ENCODE data around the gene KRTCAP3. TPM values are rescaled to one million over a fixed set of nuclear protein-coding genes. Genes with fewer than 3 reads are reported as not detected.

Gene KRTCAP3
- total RNA-seq, 1 donor from 2014 or later, result 18.8 TPM

DNA sequence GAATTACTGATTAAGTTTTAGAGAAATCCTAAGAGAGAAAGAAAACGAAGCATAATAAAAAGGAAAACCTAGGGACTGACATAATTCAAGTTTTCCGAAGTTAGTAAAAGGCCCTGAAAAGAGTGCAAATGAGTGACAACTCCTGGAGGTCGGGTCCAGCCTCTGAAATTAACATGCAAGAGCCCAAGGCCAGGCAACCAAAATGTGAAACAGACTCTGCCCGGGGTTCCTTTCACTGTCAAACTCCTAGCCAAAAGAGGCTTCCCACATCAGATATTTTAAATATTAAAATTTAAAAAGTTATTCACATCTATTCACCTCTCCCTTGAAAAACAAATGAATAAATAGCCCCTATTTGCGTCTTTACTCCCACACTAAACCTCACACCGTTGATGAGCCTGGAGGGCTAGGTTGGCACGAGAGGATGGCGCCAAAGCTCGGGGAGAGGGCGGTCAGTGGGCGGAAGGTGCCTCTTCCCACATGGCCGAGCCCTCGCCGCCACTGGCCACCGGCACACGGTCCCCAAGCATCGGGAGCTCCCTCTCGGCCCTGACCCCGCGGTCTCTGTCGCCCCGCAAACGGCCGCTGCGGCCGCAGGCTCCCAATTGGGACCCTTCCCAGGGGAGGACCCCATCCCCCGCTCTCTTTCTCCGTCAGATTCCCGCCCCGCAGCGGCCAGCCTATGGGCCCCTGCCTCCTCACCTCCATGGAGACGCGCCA lies 33.4 kb upstream of the KRTCAP3 start:
- TF ChIP-seq, protein P1, sequence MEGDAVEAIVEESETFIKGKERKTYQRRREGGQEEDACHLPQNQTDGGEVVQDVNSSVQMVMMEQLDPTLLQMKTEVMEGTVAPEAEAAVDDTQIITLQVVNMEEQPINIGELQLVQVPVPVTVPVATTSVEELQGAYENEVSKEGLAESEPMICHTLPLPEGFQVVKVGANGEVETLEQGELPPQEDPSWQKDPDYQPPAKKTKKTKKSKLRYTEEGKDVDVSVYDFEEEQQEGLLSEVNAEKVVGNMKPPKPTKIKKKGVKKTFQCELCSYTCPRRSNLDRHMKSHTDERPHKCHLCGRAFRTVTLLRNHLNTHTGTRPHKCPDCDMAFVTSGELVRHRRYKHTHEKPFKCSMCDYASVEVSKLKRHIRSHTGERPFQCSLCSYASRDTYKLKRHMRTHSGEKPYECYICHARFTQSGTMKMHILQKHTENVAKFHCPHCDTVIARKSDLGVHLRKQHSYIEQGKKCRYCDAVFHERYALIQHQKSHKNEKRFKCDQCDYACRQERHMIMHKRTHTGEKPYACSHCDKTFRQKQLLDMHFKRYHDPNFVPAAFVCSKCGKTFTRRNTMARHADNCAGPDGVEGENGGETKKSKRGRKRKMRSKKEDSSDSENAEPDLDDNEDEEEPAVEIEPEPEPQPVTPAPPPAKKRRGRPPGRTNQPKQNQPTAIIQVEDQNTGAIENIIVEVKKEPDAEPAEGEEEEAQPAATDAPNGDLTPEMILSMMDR (IDR thresholded peaks at IDR 0.05), result no peak
- Histone ChIP-seq H3K4me1 (peaks cover 31% of the 10 kb centered on the region), H3K36me3 (peaks cover 3% of the 10 kb centered on the region), H3K27me3 (ENCODE audit: low read depth) (no peaks in the 10 kb centered on the region), H3K9me3 (no peaks in the 10 kb centered on the region), H3K4me3 (peak overlapping the region; percentile 99), H3K27ac (peak overlapping the region; percentile 92)
- ATAC-seq, result peak; percentile 58 to 68
- intact Hi-C loops (cut with DNase I), result no loop called here
- DNase-seq, result no peak

DNA sequence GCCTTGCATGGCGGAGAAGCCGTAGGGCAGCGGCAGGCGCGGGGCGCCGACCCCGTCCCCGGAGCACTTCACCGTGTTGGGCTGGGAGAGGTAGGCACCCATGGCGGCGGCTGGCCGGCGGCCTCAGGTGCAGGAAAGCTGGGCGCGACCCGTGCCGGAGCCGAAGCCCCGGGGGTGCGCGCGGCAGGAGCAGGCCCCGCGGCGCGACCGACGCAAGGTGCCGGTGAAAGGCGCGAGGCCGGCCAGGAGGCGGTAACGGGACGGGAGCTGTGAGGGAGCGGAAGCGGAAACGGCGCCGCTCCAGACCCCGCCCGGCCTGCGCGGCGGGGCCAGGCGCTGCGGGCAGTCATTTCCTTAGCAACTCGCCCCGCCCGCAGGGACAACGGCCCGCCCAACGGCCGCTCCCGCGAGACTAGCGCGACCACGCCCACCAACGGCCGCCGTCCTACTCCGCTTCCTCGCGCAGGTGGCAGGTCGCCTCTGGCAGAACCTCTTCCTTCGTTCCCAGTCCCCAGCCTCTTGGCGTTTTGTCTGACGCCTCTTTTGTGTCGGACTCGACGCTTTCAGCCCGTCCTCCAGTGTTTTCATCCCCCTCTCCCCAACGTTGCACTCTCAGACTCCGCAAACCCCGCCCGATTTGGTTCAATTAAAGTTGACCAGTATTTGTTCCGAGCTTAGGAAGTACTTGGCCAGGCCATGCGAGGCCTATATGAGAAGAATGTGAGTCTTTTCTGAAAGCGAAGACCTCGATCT lies 32.7 kb upstream of the KRTCAP3 start, which contains the start of gene PPM1G:
PPM1G (minus strand) TSS at position 271 of the 753 bp plus-strand sequence; CDS start at position 102, 169 bp downstream.
- intact Hi-C loops (cut with DNase I), result no loop called here
- peak; percentile 100 for ATAC-seq

DNA sequence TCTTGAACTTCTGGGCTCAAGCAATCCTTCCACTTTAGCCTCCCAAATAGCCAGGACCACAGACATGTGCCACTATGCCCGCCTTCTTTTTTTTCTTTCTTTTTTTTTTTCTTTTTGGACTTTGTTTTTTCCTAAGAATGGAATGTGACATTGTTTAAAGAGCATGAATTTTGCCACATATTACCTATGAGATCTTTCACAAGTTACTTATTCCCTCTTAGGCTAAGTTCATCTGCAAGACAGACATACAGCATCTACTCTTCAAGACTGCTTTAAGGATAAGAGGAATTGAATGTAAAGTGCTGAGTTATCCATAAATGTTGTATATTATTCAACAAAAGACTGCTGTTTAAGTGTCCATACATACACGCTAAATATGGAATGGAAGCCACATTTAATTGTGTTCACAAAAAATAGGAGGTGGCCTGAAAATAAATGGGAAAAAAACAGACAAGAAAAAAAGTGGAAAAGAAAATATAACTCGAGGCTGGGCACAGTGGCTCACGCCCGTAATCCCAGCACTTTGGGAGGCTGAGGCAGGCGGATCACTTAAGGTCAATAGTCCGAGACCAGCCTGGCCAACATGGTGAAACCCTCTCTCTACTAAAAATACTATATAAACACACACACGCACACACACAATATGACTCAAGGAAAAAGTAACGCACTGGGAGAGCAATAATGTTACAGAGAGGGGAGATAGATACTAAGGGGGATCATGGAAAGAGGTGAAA lies 29.6 kb upstream of the KRTCAP3 start:
- intact Hi-C loops (cut with DNase I), result no loop called here
- no peak for ATAC-seq
- no peaks in the 10 kb centered on the region for H3K36me3 ChIP-seq
- DNase-seq, result no peak
- peaks cover 17% of the 10 kb centered on the region for H3K4me1 ChIP-seq
- TF ChIP-seq, protein P1 (IDR thresholded peaks at IDR 0.05), result no peak
- H3K9me3 ChIP-seq, result no peaks in the 10 kb centered on the region
- no peak overlapping the region for H3K27ac ChIP-seq
- no peak overlapping the region for H3K4me3 ChIP-seq
- no peaks in the 10 kb centered on the region for H3K27me3 ChIP-seq (ENCODE audit: low read depth)

More for the DNA sequence above, 32.7 kb upstream of the KRTCAP3 start, which contains the start of gene PPM1G:
- TF ChIP-seq, protein P1 (IDR thresholded peaks at IDR 0.05), result no peak
- Histone ChIP-seq H3K27ac (peak within 1 kb of the TSS; percentile 92), H3K9me3 (no peaks in the 10 kb centered on the region), H3K27me3 (ENCODE audit: low read depth) (no peaks in the 10 kb centered on the region), H3K36me3 (peaks cover 3% of the 10 kb centered on the region), H3K4me3 (peak within 1 kb of the TSS; percentile 99), H3K4me1 (peaks cover 31% of the 10 kb centered on the region)
- peak; percentile 97 for DNase-seq

DNA sequence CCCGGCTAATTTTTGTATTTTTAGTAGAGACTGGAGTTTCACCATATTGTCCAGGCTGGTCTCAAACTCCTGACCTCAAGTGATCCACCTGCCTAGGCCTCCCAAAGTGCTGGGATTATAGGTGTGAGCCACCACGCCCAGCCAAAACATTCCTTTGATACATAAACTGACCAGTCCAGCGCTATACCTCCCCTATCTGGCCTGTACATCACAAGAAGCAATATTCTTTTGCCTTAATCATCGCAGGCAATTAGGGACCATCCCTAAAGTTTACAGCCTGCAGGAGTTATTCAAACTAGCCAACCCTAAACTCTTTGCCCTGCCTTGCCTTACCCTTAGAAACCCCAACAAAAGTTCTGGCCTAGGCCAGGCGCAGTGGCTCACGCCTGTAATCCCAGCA lies 26.0 kb upstream of the KRTCAP3 start:
- no peaks in the 10 kb centered on the region for H3K4me1 ChIP-seq
- TF ChIP-seq, protein P1 (IDR thresholded peaks at IDR 0.05), result no peak
- DNase-seq, result no peak
- no peaks in the 10 kb centered on the region for H3K27me3 ChIP-seq (ENCODE audit: low read depth)
- intact Hi-C loops (cut with DNase I), result no loop called here
- no peak for ATAC-seq
- H3K27ac ChIP-seq, result no peak overlapping the region
- no peak overlapping the region for H3K4me3 ChIP-seq
- no peaks in the 10 kb centered on the region for H3K9me3 ChIP-seq
- no peaks in the 10 kb centered on the region for H3K36me3 ChIP-seq

DNA sequence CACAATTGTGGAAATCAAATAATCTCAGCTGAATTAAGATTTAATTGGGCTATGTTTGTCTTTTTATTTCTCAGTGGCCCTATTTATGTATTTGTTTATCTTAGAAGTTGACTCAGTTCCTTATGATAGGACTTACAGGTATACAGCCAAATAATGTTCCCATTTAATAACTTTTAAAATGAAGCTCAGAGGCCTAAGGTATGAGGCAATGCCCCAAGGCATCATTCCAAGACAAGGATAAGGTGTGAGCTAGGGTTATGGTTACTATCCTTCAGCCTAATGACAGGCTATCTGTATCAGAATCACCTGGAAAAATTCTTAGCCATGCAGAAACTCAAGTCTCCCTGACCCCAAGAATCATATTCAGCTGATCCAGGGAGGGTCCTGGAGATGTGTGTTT lies 21.2 kb upstream of the KRTCAP3 start:
- DNase-seq, result no peak
- intact Hi-C loops (cut with DNase I), result no loop called here

More for the DNA sequence above, 21.2 kb upstream of the KRTCAP3 start:
- H3K4me3 ChIP-seq, result no peak overlapping the region
- no peaks in the 10 kb centered on the region for H3K9me3 ChIP-seq
- H3K4me1 ChIP-seq, result no peaks in the 10 kb centered on the region
- no peak for ATAC-seq
- TF ChIP-seq, protein P1 (IDR thresholded peaks at IDR 0.05), result no peak
- H3K27me3 ChIP-seq (ENCODE audit: low read depth), result no peaks in the 10 kb centered on the region
- H3K36me3 ChIP-seq, result no peaks in the 10 kb centered on the region
- no peak overlapping the region for H3K27ac ChIP-seq
